NCI-H524 (cell line): ENCODE data around the gene UBALD2.
"Not testable (repeated sequence)": the region's sequence is repeated elsewhere in the genome, so short reads cannot be mapped to it uniquely, and the experiment has no call there.

Experiments
- DNase-seq, 2 experiments: peaks; one replicate each; lab custom pipeline; 2025; lab: John Stamatoyannopoulos, UW

UBALD2 gene

DNA sequence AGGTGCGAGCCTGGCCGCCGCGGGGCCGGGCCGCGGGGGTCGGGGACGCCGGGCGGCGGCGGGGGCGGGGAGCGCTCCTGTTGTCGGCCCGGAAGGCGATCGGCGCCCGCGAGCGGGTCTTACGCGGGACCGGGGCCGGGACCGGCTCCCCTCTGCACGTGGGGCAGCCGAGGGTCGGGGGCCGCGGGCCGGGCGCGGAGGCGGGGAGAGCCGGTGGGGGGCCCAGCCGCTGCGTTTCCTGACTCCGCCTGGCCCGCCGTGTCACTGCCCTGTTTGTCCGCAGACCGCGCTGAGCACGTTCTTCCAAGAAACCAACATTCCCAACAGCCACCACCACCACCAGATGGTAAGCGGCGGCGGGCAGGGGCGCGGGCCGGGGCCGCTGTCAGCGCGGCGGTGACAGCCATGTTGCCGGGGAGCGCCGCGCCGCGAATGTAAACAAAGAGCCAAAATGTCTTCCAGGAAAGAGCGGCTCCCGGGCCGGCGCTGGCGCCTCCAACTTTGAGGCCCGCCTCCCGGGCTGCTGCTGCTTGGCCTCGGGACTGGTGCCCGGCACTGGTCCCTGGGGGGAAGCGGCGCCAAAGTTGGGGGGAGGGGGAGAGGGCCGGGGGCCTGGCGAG is 586 bp downstream of the UBALD2 start:
- peak; percentile 25 to 50 for DNase-seq

DNA sequence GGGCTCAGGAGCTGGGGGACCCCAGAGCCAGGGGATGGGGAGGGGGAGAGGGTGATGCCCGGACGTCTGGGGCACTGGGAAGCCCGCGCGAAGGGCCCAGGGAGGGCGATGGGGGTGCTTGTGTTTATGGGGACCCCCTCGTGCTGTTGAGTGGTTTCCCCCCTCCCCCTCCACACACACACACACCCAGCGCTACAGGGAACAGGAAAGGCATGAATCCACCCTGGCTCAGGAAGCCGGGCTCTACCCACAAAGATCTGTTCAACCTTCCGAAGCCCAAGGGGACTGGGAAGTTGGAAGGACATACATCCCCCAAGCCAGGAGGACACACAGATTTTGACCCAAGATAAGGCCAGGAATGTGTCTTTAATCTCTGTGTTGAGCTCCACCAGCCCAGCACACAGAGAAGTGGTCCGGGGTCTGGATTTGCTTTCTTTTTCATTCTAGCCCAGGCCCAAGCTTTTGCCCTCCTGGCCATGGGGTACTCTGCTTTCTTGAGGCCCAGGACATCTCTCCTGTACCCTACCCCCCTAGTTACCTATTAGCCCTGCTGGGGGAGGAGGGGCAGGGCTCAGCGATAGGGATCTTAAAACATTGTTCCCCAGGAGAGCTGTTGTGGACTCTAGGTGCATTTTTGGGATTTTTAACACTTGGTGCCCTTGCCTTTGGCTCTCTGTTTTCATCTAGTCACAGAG is 1.2 kb downstream of the UBALD2 start:
- DNase-seq = no peak

DNA sequence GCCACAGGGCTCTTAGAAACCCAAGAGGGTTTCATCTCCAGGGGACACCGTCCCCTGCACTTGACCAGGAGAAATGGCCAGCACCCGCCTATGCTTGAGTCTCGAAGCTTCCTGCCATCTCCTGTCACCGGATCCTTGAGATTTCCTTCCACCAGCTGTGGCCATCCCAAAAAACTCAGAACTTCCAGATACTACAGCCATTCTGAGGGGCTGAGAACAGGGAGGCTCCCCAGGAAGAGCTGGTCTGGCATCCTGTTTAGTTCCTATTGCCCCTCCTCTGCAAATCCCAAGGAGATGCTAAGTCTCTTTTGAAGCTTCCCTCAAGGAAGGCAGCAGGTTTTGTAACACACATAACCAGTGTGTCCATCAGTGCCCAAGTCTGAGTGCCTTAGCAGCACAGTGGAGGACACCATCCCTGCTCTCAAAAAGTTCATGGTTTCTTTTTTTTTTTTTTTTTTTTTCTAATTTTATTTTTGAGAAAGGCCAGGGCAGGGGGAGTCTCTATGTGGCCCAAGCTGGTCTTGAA is 2.0 kb downstream of the UBALD2 start:
- no peak for DNase-seq

DNA sequence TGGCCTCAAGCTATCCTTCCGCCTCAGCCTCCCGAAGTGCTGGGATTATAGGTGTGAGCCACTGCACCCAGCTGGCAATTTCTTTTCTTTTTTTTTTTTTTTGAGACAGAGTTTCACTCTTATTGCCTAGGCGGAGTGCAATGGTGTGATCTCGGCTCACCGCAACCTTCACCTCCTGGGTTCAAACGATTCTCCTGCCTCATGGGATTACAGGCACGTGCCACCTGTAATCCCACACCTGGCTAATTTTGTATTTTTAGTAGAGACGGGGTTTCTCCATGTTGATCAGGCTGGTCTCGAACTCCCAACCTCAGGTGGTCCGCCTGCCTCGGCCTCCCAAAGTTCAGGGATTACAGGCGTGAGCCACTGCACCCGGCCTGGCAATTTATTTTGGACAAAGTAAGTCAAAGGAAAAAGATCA is 2.4 kb downstream of the UBALD2 start:
- not testable (repeated sequence) for DNase-seq

DNA sequence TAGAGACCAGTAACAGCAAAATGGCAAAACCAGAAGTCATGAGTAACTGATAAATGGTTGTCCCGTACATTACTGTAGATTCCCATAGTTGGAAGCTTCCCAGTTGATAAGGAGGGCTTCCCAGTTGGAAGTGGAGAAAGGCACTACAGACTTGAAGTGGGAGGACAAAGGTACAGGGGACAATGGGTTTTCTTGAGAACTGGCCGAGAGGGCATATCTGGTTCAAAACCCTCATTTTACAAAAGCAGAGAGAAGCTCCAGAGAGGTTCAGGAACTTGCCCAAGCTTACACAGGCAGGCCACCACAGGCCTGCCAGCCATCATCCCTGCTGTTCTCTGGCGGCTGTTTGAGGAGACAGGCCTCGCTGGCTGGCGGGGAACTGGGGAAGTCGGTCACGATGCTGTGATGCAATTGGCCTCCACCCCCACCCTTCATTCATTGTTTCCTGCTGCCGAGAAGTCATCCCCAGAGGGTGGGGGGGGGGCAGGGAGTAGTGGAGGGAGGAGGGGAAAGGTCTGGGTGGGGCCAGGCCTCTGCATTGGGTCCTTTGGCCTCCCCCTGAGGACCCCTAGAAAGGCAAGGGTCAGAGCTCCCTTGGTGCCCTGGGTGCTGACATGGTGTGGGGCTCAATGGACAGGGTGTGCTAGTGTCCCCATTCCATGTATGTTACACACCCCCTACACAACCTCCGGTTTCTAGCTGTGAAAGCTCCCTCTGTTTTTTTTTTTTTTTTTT is 3.0 kb downstream of the UBALD2 start:
- DNase-seq = no peak

DNA sequence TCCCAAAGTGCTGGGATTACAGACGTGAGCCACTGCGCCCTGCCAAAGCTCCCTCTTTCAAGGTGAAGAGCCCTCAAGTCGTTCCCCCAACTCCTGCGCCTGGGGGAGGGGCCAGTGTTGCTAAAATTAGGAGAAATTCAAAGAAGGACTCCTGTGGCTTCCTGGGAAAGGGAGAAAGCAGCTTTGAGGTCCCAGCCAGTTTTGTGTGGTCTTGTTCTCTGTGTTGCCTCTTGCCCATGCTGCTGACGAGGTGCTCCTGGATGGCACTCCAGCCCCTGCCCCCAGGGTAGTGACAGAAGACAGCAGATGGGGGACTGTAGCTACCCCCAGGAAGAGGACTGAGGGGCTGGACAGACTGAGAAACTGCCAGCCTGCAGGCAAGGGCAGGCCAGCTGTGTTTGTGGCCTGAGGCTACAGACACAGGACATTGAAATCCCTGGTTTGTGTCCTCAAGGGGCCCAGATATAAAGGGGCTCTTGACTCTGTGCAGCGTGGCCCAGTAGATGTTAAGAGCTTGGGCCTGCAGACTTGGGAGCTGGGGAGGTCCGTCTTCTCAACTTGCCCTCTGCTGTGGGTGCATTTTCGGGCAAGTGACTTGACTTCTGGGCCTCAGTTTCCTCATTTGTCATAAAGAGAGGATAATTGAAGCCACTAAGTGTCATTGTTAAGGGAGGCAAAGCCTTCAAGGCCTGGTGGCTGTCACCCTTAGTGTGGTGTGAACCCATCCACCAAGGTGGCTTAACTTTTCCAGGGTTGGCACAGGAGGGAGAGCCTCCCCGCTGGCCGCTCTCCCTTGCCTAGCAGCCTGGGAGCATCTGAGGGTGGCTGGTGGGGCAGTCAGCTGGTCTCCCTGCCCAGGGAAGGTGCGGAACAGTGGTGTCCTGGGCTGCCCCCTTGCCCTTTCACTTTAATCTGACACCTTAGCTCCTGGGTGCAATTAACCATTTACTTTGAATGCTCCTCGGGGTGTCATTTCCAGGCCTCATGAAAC is 4.1 kb downstream of the UBALD2 start:
- DNase-seq = no peak

DNA sequence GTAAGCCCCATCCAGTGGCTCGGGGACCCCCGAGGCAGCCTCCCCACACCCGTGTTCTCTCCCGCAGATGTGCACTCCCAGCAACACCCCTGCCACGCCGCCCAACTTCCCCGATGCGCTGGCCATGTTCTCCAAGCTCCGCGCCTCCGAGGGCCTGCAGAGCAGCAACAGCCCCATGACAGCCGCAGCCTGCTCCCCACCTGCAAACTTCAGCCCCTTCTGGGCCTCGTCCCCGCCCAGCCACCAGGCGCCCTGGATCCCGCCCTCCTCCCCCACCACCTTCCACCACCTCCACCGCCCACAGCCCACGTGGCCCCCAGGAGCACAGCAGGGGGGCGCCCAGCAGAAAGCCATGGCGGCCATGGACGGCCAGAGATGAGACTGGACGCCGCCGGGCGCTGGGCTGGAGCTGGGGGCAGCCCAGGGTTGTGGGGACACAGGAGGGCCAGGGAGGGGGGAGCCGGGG is 5.0 kb downstream of the UBALD2 start:
- DNase-seq = no peak

DNA sequence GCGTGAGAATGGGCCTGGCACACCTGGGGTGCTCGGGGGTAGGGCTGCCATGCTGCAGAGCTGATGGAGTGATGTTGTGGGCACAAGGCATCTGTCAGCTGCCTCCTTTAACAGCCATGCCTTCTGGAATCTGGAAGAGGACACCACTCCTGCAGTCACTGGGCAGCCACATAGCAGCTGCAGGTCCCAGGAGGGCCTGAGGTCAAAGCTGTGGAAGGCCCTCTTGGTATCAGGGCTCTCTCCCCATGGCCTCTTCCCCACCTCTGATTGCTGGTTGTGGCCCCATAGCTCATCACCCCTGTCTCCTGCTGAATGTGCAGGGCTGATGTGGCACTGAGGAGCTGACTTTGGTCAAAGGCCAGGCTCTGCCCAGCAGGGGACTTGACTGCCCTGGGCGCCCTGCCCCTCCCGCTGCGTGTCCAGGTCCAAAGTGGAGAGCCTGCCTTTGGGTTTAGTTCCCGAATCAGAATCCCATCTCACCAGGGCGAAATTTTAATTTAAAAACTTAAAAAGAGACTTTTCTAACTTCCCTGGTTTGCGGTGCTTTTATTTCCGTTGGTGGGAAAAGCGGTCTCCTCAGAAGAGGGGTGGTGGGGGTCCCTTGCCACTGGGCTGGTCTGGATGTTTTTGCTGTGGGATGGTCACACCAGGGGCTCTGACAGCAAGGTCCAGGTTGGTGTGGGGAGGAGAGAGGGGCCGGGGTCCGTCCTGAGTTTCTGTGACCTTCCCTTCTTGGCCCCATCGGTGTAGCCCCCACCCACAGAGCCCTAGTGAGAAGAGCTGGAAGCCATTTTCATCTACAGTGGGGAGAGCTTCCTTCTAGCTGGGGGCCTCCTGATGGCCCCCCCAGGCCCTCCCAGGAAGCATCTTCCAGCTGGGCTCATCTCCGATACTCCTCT is 5.9 kb downstream of the UBALD2 start:
- DNase-seq = no peak

DNA sequence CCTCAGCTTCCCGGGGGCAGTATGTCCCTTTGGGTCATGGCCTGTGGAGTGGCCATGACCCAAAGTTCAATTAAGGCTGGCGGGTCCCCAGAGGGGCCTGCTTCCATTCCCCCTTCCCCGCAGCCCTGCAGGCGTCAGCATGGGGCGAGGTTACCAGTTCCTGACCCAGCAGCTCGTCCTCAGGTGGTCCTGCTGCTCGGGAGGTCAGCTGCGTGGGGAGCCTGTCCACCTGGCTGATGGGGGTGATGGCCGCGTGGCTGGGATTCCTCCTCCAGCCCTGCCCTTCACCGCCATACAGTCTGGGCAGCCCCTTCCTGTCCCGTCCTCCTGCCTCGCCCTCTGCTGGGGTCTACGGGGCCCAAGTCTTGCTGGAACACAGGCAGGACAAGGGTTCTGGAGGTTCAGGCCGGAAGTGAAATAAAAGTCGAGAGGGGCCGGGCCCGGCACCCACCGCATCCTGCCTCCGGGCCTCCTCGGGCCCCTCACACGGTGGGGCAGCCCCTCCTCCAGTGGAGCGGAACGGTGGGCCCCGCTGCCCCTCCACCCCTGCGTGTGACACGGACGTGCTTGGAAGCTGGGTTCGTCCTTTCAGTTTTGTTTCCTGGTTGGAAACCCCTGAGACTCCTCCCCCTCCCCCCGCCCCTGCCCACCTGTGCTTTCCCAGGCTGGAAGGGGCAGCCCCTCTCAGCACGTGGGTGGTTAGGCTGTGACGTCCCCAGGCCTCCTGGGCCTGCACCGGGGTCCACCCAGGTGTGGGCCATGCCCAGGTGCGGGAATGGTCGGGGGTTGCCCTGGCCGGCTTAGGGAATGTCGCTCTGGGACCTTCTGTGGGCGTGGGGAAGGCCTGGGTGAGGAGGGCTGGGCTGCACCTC is 6.8 kb downstream of the UBALD2 start:
- DNase-seq = no peak

DNA sequence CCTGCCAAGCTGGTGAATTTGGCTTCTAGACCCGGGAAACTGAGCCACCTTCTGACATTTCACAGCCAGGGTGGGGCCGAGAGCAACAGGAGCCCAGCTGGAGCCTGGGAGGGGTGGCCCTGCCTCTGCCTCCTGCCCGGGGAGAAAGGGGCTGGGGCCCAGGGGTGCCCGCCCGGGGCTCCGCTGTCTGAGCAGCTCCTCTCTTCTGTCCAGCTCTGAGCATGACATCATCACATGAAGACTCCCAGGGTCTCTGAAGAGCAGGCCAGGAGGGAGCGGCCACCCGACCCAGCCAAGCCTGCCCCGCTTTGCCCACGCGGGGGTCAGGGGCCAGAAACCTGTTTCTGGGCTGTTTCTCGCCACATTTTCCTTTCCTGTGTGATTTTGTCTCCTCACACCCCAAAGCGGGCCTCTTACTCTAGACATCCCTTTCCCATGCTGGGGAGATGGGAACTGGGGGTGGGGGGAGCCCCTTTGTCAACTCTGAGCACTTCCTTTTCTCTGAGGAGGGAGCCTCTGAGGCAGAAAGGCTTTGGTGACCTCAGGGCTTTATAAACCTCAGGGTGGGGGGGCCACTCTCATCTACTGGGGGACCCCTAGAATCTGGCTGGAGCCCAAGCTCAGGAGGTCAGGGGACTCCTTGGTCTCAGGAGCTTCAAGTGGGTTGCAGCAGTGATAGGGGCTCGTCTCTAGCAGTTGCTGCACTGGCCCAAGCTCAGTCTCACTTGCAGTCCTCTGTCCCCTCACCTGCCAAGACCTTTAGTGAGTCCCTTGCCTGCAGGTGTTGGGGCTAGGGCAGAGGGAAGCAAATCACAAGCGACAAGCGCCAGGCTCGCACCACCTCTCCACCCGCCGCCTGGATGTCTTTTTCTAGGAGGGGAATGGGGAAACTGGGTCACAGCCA is 7.6 kb downstream of the UBALD2 start:
- no peak for DNase-seq

DNA sequence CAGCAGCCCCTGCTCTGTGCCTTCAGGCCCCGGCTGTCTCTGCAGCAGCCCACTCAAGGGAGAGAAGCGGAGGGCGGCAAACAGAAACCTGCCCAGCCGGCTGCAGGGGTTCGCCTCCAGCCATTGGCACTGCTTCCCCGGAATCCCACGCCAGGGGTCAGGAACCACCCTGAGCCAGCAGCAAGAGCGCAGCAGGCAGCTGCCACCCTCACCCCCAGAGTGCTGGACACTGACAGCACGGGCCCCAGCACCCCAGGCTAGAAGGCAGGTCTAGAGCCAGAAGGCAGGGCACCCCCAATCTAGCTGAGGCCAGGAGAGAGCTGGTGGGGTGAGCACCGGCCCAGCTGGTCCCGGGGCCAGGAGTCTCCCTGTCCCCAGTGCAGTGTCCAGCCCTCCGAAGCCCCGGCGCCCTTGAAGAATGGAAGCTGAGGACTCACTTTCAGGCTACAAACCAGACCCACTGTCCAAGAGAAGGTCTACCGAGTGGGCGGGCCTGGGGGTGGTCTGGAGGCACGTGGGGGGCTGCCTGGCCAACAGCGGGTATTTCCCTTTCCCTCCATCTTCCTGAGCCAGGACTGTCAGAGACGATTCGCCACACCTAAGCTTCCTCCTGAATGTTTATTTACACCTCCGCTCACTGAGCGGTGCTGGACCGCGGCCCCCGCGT is 8.4 kb downstream of the UBALD2 start:
- no peak for DNase-seq

DNA sequence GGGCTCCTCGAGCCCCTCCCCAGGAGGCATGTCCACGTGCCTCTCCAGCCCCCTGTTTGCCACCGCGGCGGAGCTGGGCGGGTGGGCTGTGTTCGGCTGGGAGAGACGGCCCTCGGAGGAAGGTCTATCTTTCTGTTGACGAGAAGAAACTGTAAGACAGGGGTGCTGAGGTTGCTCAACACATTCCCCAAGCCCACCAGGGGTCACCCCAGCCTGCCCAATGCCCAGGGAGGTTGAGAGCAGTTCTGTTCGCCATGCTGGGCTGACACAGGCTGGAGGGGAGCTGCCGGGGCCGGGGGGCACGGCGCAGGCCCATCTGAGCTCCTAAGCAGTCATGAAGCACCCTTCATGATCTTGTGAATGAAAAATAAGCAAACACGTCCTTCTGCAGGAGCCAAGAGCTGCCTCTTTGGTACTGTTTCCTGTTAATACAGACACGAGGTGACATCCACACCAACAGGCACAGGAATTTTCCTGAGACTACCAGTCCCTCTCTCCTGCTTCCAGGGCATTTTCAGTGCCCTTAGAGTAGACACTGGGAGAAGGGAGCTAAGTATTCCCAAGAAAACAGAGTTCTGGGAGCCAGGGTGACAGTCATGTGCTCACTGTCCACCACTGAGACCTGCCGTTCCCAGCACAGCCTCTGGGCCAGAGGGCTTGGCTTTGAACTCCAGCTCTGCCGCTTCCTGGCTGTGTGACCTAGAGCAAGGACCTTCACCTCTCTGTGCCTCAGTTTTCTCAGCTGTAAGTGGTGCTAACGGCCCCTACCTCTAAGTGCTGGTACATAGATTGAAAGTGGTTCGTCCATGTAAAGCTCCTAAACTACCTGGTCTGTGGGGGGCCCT is 9.2 kb downstream of the UBALD2 start:
- no peak for DNase-seq

DNA sequence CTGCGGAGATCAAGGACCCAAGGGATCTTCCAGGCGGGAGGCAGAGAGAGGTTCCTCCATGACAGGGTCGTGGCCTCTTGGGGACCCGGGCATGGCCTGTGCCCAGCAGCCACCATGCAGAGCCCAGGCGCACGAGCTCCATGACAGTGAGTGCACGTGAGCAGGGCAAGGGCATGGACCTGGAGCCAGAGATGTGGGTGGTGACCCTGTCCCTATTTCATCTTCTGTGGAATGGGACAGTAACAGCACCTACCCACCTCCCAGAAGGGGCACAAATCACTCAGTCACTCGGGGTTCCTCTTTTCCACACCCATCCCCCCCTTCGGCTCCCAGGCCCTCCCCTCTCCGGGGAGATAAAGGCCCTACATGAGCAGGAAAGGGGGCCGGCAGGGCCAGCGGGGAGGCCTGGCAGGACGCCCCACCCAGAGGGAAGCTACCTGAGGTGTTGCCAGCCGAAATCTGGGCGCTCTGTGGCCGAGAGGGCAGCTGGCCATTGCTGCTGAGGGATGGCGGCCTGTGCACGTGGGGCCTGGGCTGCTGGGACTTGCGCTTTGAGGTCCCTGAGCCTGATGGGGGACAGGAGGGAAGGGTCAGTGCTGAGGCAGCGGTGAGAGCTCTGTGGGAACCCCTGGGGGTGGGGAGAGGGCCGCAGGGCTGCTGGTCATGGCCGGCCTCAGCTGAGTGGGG is 10.4 kb downstream of the UBALD2 start:
- DNase-seq = no peak

DNA sequence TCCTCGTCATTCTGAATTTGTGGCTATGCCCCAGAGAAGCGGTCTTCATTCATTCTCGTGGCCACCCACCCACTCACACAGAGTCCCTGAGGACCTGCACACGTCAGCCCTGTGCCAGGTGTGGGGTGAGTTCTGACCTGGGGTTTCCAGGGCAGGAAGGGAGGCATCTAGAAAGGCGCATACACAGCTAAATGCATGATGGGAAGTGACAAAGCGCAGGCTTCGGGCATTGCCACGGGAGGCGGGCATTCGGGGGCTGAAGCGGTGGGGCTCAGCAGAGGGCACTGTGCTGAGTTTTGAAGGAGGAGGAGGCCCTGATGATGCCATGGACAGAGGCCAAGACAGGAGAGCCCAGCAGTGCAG is 10.9 kb downstream of the UBALD2 start:
- DNase-seq = no peak

DNA sequence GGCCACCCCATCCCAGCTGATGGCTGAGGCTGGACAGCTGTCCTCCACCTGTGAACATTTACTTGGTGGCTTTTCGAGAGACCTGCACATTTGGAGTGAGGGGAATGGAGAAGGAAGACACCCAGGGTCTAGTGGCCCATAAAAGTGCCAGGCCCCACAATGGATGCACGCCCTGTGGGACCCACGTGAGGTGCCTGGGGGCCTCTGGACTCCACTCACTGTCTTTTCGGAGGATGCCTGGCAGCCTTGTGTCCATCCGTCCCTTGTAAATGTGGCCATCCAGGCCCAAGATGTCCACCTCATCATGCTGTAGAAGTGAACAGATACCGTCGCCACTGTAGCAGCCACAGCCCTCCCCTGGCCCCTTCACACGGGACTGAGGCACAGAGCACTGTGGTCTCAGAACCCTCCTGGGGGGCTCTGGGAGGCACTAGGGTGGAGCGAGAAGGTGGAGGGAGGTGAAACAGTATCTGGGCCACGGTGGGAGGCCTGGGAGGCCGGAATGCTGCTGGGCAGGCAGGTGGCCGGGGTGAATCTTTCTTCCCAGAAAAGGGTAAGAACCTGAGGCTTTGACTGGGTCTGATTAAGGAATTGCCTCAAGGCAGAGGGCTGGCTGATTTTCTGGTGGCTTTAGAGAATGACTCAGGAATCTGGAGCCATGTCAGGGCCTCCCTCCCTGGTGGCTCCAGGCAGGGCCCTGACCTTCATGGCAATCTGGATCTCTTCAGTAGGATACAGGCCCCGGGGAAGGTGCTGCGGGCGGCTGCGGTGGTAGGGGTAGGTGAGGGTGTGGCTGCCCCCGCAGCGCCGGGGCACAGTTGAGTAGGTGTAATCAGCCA is 11.5 kb downstream of the UBALD2 start:
- no peak for DNase-seq
